Progenitor cell of endocrine pancreas (in vitro differentiated cells): ENCODE measurements around the gene DPP10. TPM values are rescaled to one million over a fixed set of nuclear protein-coding genes. Genes with fewer than 3 reads are reported as not detected.

Source experiments
- DNase-seq: peaks from one replicate; pipeline ENCODE4 v3.0.0; 2021; ENCODE audit warnings: low spot score; ENCODE audit not compliant: unreplicated experiment
- H3K27ac Mint-ChIP-seq: 2 replicates; pipeline ENCODE4 v1.8.0; 2021; ENCODE audit warnings: mild to moderate bottlenecking, moderate library complexity, mixed read lengths
- H3K27me3 Mint-ChIP-seq: 2 replicates; pipeline ENCODE4 v1.8.0; 2021; ENCODE audit warnings: mixed read lengths
- H3K36me3 Mint-ChIP-seq: 2 replicates; pipeline ENCODE4 v1.8.0; 2022; ENCODE audit warnings: mixed read lengths; ENCODE audit not compliant: insufficient read depth
- H3K4me1 Mint-ChIP-seq: 2 replicates; pipeline ENCODE4 v1.8.0; 2021; ENCODE audit warnings: low read depth, mixed read lengths
- H3K4me3 Mint-ChIP-seq: 2 replicates; pipeline ENCODE4 v1.8.0; 2021; ENCODE audit warnings: low read depth, mild to moderate bottlenecking, moderate library complexity, mixed read lengths
- H3K9me3 Mint-ChIP-seq: 2 replicates; pipeline ENCODE4 v1.8.0; 2021; ENCODE audit warnings: low read depth, mixed read lengths
- total RNA-seq: library from RNA; stranded (reverse); gene quantifications from 2 replicates; pipeline ENCODE4 v1.2.1, GENCODE V29; 2021
- TF ChIP-seq, protein P1 (sequence below): fragments of 200-600 bp; sonication (generic); IDR thresholded peaks from one replicate; pipeline ENCODE4 v1.5.0; 2021; ENCODE audit warnings: antibody characterized with exemption, mild to moderate bottlenecking; ENCODE audit not compliant: unreplicated experiment

DPP10 gene
- total RNA-seq, 1 donor from 2014 or later = 44.6 TPM

GRCh38 chr2:115529627-115530026 is 1087.2 kb downstream of the DPP10 start:
- DNase-seq = no peak
- Mint-ChIP-seq H3K27ac (no peak overlapping the region), H3K4me3 (no peak overlapping the region), H3K36me3 (peaks cover 1% of the 10 kb centered on the region), H3K27me3 (no peaks in the 10 kb centered on the region), H3K9me3 (peaks cover 3% of the 10 kb centered on the region), H3K4me1 (no peaks in the 10 kb centered on the region)
- TF ChIP-seq, protein P1, sequence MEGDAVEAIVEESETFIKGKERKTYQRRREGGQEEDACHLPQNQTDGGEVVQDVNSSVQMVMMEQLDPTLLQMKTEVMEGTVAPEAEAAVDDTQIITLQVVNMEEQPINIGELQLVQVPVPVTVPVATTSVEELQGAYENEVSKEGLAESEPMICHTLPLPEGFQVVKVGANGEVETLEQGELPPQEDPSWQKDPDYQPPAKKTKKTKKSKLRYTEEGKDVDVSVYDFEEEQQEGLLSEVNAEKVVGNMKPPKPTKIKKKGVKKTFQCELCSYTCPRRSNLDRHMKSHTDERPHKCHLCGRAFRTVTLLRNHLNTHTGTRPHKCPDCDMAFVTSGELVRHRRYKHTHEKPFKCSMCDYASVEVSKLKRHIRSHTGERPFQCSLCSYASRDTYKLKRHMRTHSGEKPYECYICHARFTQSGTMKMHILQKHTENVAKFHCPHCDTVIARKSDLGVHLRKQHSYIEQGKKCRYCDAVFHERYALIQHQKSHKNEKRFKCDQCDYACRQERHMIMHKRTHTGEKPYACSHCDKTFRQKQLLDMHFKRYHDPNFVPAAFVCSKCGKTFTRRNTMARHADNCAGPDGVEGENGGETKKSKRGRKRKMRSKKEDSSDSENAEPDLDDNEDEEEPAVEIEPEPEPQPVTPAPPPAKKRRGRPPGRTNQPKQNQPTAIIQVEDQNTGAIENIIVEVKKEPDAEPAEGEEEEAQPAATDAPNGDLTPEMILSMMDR = no peak

DNA sequence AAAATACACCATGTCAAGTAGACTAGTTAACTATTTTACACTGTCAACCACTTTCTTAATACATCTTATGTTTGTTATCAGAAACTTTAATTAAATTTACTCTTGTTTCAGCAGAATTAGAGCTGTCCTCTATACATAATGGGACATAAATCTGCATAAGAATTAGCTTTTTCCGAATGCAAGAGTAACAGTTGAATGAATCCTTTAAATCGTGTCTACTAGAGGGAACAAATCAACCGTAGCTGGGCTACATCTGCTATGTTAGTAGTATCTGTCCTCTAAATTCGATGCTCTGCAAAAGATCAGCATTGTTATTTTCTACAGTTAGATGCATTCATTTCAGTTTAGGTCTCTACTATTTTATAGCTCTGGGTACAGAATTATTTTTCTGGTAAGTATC is 1090.6 kb downstream of the DPP10 start:
- no peak for DNase-seq
- Mint-ChIP-seq H3K9me3 (peaks cover 3% of the 10 kb centered on the region), H3K27ac (no peak overlapping the region), H3K27me3 (no peaks in the 10 kb centered on the region), H3K36me3 (no peaks in the 10 kb centered on the region), H3K4me3 (no peak overlapping the region), H3K4me1 (no peaks in the 10 kb centered on the region)
- TF ChIP-seq, protein P1 = no peak

DNA sequence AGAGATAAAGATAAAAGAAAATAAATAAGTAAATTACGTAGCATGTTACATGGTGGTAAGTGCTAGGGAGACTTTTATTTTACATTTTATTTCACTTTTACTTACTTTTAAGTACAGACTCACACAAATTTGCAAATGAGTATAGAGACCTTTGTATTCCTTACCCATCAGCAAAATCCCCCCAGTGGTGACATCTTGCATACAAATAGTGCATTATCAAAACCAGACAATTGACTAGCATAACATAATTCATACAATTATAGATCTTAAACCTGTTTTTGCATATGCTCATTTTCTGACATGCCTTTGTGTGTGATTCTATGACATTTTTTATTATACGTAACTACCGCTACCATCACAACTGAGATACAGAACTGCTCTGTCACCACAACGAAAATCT is 1099.4 kb downstream of the DPP10 start:
- Mint-ChIP-seq H3K9me3 (no peaks in the 10 kb centered on the region), H3K27ac (no peak overlapping the region), H3K4me3 (no peak overlapping the region), H3K27me3 (no peaks in the 10 kb centered on the region), H3K4me1 (no peaks in the 10 kb centered on the region), H3K36me3 (no peaks in the 10 kb centered on the region)
- TF ChIP-seq, protein P1 = peak; percentile 27
- DNase-seq = no peak

GRCh38 chr2:115542331-115542730 is 1099.9 kb downstream of the DPP10 start:
- Mint-ChIP-seq H3K4me1 (no peaks in the 10 kb centered on the region), H3K9me3 (no peaks in the 10 kb centered on the region), H3K27ac (no peak overlapping the region), H3K4me3 (no peak overlapping the region), H3K27me3 (no peaks in the 10 kb centered on the region), H3K36me3 (no peaks in the 10 kb centered on the region)
- no peak for DNase-seq
- TF ChIP-seq, protein P1 = no peak

- Mint-ChIP-seq H3K9me3 (no peaks in the 10 kb centered on the region), H3K27me3 (no peaks in the 10 kb centered on the region), H3K4me1 (no peaks in the 10 kb centered on the region), H3K4me3 (no peak overlapping the region), H3K27ac (no peak overlapping the region), H3K36me3 (no peaks in the 10 kb centered on the region)
- TF ChIP-seq, protein P1 = no peak
- no peak for DNase-seq
Measured at GRCh38 chr2:115543024-115543423, 1100.6 kb downstream of the DPP10 start.
